HFFc6 (cell line): ENCODE measurements around the gene ADIPOQ. TPM values are rescaled to one million over a fixed set of nuclear protein-coding genes. Genes with fewer than 3 reads are reported as not detected.
"Not testable (repeated sequence)": the region's sequence is repeated elsewhere in the genome, so short reads cannot be mapped to it uniquely, and the experiment has no call there.

Experiments used
- DNase-seq: peaks from one replicate; pipeline ENCODE4 v3.0.0-alpha.2; 2018
- H3K27ac Mint-ChIP-seq: 2 replicates; pipeline ENCODE4 v1.8.0; 2020; ENCODE audit warnings: mild to moderate bottlenecking, mixed read lengths
- H3K27me3 Mint-ChIP-seq: 2 replicates; pipeline ENCODE4 v1.8.0; 2021; ENCODE audit warnings: mild to moderate bottlenecking, moderate library complexity, mixed read lengths; ENCODE audit not compliant: insufficient read depth
- H3K36me3 Mint-ChIP-seq: 2 replicates; pipeline ENCODE4 v1.8.0; 2021; ENCODE audit warnings: low read depth, mixed read lengths
- H3K4me1 Mint-ChIP-seq: 2 replicates; pipeline ENCODE4 v1.8.0; 2020; ENCODE audit warnings: low read depth, mixed read lengths
- H3K4me3 Mint-ChIP-seq: 2 replicates; pipeline ENCODE4 v1.8.0; 2020; ENCODE audit warnings: mild to moderate bottlenecking, moderate library complexity, mixed read lengths
- H3K9me3 Mint-ChIP-seq: 2 replicates; pipeline ENCODE4 v1.8.0; 2020; ENCODE audit warnings: mild to moderate bottlenecking, mixed read lengths
- CTCF ChIP-seq: fragments of 200-600 bp; sonication (generic); IDR thresholded peaks from 2 replicates; pipeline ENCODE4 v1.5.0; 2021; ENCODE audit warnings: antibody characterized with exemption, mild to moderate bottlenecking
- total RNA-seq, 6 experiments: library from RNA; stranded (reverse); fragmentation: NEBNext Ultra II Directional; extraction: Animal tissue kit (Norgen Biotek cat#: 25700); gene quantifications; 2 replicates in 1 of 6; 3 replicates in 5 of 6; pipeline ENCODE4 v1.2.3, GENCODE V29; 2021

The ADIPOQ gene
- total RNA-seq, 6 experiments from 2014 or later: not detected

GRCh38 chr3:186852994-186853393 is 10.5 kb downstream of the ADIPOQ start:
- no peak for TF ChIP-seq CTCF
- no peak overlapping the region for H3K4me3 Mint-ChIP-seq
- no peaks in the 10 kb centered on the region for H3K9me3 Mint-ChIP-seq
- no peak for DNase-seq
- no peaks in the 10 kb centered on the region for H3K36me3 Mint-ChIP-seq
- peaks cover 19% of the 10 kb centered on the region for H3K27me3 Mint-ChIP-seq
- no peak overlapping the region for H3K27ac Mint-ChIP-seq
- H3K4me1 Mint-ChIP-seq: no peaks in the 10 kb centered on the region

DNA sequence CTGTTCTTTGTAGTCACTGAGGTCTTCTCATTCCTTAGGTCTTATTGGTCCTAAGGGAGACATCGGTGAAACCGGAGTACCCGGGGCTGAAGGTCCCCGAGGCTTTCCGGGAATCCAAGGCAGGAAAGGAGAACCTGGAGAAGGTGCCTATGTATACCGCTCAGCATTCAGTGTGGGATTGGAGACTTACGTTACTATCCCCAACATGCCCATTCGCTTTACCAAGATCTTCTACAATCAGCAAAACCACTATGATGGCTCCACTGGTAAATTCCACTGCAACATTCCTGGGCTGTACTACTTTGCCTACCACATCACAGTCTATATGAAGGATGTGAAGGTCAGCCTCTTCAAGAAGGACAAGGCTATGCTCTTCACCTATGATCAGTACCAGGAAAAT is 11.6 kb downstream of the ADIPOQ start:
- Mint-ChIP-seq H3K27me3 (peaks cover 19% of the 10 kb centered on the region), H3K9me3 (no peaks in the 10 kb centered on the region), H3K27ac (no peak overlapping the region), H3K36me3 (no peaks in the 10 kb centered on the region), H3K4me3 (no peak overlapping the region), H3K4me1 (no peaks in the 10 kb centered on the region)
- no peak for TF ChIP-seq CTCF
- no peak for DNase-seq

DNA sequence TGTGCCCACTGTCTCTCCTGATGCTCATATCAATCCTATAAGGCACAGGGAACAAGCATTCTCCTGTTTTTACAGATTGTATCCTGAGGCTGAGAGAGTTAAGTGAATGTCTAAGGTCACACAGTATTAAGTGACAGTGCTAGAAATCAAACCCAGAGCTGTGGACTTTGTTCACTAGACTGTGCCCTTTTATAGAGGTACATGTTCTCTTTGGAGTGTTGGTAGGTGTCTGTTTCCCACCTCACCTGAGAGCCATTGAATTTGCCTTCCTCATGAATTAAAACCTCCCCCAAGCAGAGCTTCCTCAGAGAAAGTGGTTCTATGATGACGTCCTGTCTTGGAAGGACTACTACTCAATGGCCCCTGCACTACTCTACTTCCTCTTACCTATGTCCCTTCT is 12.4 kb downstream of the ADIPOQ start:
- Mint-ChIP-seq H3K9me3 (no peaks in the 10 kb centered on the region), H3K27me3 (peaks cover 19% of the 10 kb centered on the region), H3K4me3 (no peak overlapping the region), H3K27ac (no peak overlapping the region), H3K36me3 (no peaks in the 10 kb centered on the region), H3K4me1 (no peaks in the 10 kb centered on the region)
- DNase-seq: no peak
- no peak for TF ChIP-seq CTCF

DNA sequence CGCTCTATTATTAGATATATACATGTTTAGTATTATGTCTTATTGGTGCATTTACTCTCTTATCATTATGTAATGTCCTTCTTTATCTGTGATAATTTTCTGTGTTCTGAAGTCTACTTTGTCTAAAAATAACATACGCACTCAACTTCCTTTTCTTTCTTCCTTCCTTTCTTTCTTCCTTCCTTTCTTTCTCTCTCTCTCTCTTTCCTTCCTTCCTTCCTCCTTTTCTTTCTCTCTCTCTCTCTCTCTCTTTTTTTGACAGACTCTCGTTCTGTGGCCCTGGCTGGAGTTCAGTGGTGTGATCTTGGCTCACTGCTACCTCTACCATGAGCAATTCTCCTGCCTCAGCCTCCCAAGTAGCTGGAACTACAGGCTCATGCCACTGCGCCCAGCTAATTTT is 15.2 kb downstream of the ADIPOQ start:
- no peak overlapping the region for H3K27ac Mint-ChIP-seq
- peaks cover 16% of the 10 kb centered on the region for H3K27me3 Mint-ChIP-seq
- H3K4me1 Mint-ChIP-seq: peaks cover 7% of the 10 kb centered on the region
- H3K9me3 Mint-ChIP-seq: no peaks in the 10 kb centered on the region
- H3K36me3 Mint-ChIP-seq: no peaks in the 10 kb centered on the region
- no peak for DNase-seq
- no peak overlapping the region for H3K4me3 Mint-ChIP-seq
- TF ChIP-seq CTCF: no peak

- DNase-seq, H3K9me3 Mint-ChIP-seq, H3K4me3 Mint-ChIP-seq, H3K27ac Mint-ChIP-seq, H3K27me3 Mint-ChIP-seq, H3K36me3 Mint-ChIP-seq: not testable (repeated sequence)
- peaks cover 18% of the 10 kb centered on the region for H3K4me1 Mint-ChIP-seq
These were observed 22.8 kb downstream of the ADIPOQ start for GRCh38 chr3:186865215-186865853.

DNA sequence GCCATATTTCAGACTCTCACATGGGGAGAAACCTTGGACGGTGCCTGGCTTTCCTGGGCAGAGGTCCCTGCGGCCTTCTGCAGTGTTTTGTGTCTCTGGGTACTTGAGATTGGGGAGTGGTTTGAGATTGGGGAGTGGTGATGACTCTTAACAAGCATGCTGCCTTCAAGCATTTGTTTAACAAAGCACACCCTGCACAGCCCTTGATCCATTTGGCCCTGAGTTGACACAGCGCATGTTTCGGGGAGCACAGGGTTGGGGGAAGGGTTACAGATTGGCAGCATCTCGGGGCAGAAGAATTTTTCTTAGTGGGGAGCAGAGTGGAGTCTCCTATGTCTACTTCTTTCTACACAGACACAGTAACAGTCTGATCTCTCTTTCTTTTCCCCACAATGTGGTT is 23.6 kb downstream of the ADIPOQ start:
- DNase-seq, H3K36me3 Mint-ChIP-seq, H3K4me3 Mint-ChIP-seq, H3K9me3 Mint-ChIP-seq, H3K27ac Mint-ChIP-seq, H3K27me3 Mint-ChIP-seq: not testable (repeated sequence)
- H3K4me1 Mint-ChIP-seq: peaks cover 11% of the 10 kb centered on the region
